K562 (cell line): ENCODE measurements around the gene CARM1.

Experiments
- EP300 ChIP-seq: IDR thresholded peaks from 2 replicates; pipeline ENCODE4 v1.6.1; 2012; ENCODE audit warnings: low read length, improper control_type of control experiment
- KDM1A ChIP-seq, 2 experiments: fragments of 450-650 bp; IDR thresholded peaks; 2 replicates each; pipeline ENCODE4 v1.6.1; 2016; ENCODE audit warnings: mild to moderate bottlenecking in 2 of 2
- ZBTB5 ChIP-seq: fragments of 450-650 bp; IDR thresholded peaks from 2 replicates; pipeline ENCODE4 v1.6.1; 2017; ENCODE audit warnings: antibody characterized with exemption
- ZNF586 ChIP-seq: fragments of 450-650 bp; formaldehyde crosslinking; conservative IDR thresholded peaks from 2 replicates; pipeline ENCODE4 v1.4.0; 2020; ENCODE audit warnings: mild to moderate bottlenecking, moderate library complexity
- TF ChIP-seq, protein P1 (sequence below), 3 experiments: IDR thresholded peaks in 2 of 3; conservative IDR thresholded peaks in 1 of 3; 2 replicates each; pipeline ENCODE4 v1.5.1; 2011 to 2012; ENCODE audit warnings: low read length in 3 of 3, mild to moderate bottlenecking in 3 of 3, control low read depth in 2 of 3, improper control_type of control experiment in 1 of 3, inconsistent platforms in 1 of 3, low read depth in 1 of 3, mixed read lengths in 1 of 3, moderate library complexity in 1 of 3; ENCODE audit not compliant: insufficient read depth in 2 of 3

DNA sequence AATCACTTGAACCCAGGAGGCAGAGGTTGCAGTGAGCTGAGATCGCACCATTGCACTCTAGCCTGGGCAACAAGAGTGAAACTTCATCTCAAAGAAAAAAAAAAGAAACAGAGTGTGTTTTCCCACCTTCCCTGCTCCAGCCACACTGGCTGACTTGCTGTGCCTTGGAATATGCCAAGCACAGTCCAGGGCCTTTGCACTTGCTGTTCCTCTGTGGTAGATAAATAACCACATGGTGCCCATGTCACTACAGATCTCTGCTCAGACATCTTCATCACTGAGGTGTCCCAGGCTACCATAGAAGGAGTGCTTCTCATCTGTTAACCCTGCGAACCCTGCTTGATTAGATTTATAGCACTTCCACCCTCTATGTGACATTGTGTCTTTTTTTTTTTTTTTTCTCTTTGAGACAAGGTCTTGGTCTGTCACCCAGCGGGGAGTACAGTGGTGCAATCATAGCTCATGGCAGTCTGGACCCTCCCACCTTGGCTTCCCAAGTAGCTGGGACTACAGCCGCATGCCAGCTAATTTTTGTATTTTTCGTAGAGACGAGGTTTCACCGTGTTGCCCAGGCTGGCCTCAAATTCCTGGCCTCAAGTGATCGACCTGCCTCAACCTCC lies 99.9 kb downstream of the CARM1 start:
- TF ChIP-seq, protein P1, sequence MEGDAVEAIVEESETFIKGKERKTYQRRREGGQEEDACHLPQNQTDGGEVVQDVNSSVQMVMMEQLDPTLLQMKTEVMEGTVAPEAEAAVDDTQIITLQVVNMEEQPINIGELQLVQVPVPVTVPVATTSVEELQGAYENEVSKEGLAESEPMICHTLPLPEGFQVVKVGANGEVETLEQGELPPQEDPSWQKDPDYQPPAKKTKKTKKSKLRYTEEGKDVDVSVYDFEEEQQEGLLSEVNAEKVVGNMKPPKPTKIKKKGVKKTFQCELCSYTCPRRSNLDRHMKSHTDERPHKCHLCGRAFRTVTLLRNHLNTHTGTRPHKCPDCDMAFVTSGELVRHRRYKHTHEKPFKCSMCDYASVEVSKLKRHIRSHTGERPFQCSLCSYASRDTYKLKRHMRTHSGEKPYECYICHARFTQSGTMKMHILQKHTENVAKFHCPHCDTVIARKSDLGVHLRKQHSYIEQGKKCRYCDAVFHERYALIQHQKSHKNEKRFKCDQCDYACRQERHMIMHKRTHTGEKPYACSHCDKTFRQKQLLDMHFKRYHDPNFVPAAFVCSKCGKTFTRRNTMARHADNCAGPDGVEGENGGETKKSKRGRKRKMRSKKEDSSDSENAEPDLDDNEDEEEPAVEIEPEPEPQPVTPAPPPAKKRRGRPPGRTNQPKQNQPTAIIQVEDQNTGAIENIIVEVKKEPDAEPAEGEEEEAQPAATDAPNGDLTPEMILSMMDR (IDR thresholded peaks at IDR 0.05 in 2 of 3, conservative IDR thresholded peaks at IDR 0.05 in 1 of 3; ENCODE audit: insufficient read depth in 2 of 3, low read depth in 1 of 3, low read length in 3 of 3), result no peak
- TF ChIP-seq ZBTB5 (no peak), KDM1A (IDR thresholded peaks at IDR 0.05) (no peak), EP300 (no peak), ZNF586 (no peak)
